Stomach (tissue), 4 donors: ENCODE data around the gene BPIFB4.

Source experiments
- CTCF ChIP-seq, 7 experiments: fragments of 450-650 bp in 4 of 7; fragments of 200-600 bp in 3 of 7; sonication (generic) in 3 of 7; IDR thresholded peaks; one replicate each; pipeline ENCODE4 v1.5.1; 2016 to 2019; ENCODE audit warnings: antibody characterized with exemption in 7 of 7, control low read depth in 2 of 7, mild to moderate bottlenecking in 1 of 7
- POLR2AphosphoS5 ChIP-seq, 3 donors: sonication (generic); formaldehyde crosslinking; IDR thresholded peaks; one replicate each; pipeline ENCODE4 v1.6.1; 2016; ENCODE audit warnings: antibody characterized with exemption in 3 of 3

DNA sequence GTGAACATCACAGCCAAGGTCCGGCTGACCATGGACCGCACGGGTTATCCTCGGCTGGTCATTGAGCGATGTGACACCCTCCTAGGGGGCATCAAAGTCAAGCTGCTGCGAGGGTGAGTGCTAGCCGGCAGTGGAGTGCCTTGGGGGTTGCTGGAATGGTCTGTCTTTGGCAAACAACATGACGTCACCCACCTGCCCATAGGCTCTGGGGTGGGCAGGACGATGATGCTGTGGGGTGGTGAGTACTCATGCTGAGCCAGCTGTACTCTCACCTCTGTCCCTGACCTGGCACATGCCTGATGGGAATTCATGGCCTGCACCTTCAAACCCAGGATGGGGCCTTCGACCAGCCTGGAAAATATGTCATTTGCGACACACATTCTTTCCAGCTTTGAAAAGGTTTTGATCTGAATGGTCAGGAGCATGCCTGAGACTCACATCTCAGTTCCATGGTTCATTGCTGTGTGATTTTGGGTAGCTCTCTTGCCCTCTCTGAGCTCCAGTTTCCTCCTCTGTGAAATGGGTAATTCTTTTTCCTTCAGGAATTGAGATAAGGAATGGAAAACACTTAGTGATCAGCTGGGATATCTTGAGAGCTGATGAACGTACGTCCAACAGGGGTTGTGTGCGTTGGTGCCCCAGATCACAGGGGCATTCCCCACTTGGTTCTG is 6.7 kb downstream of the BPIFB4 start:
- no peak for TF ChIP-seq CTCF (IDR thresholded peaks at IDR 0.05)
- no peak for TF ChIP-seq POLR2AphosphoS5 (IDR thresholded peaks at IDR 0.05)
